Stomach (tissue), 9 donors: ENCODE data around the gene DDX54. TPM values are rescaled to one million over a fixed set of nuclear protein-coding genes. Genes with fewer than 3 reads are reported as not detected.

Experiments used
- DNase-seq, 2 donors: peaks; one replicate each; pipeline versions ENCODE4 v3.0.0 to v3.0.0-alpha.2; 2013 to 2019
- H3K27ac ChIP-seq, 5 donors: fragments of 200-600 bp in 4 of 5; sonication (generic) in 4 of 5; one replicate each; pipeline ENCODE4 v1.5.1; 2013 to 2019; ENCODE audit warnings: mild to moderate bottlenecking in 1 of 5, moderate library complexity in 1 of 5
- H3K27me3 ChIP-seq, 3 donors: fragments of 200-600 bp; sonication (generic); one replicate each; pipeline ENCODE4 v1.5.1; 2017 to 2019; ENCODE audit warnings: mixed run types in 1 of 3
- H3K36me3 ChIP-seq, 4 donors: fragments of 200-600 bp; sonication (generic); 1 replicate in 3 of 4; 2 replicates in 1 of 4; pipeline ENCODE4 v1.5.1; 2016 to 2019
- H3K4me1 ChIP-seq, 4 donors: fragments of 200-600 bp; sonication (generic); one replicate each; pipeline ENCODE4 v1.5.1; 2016 to 2019
- H3K4me3 ChIP-seq, 4 donors: fragments of 200-600 bp; sonication (generic) in 3 of 4; one replicate each; pipeline ENCODE4 v1.5.1; 2016 to 2019; ENCODE audit warnings: mild to moderate bottlenecking in 1 of 4
- H3K9me3 ChIP-seq, 4 donors: fragments of 200-600 bp; sonication (generic); one replicate each; pipeline ENCODE4 v1.5.1; 2016 to 2019
- EP300 ChIP-seq: sonication (generic); formaldehyde crosslinking; IDR thresholded peaks from one replicate; pipeline ENCODE4 v1.6.1; 2017; ENCODE audit warnings: antibody characterized with exemption
- POLR2A ChIP-seq, 4 donors: fragments of 450-650 bp; IDR thresholded peaks; one replicate each; pipeline ENCODE4 v1.6.1; 2016; ENCODE audit warnings: antibody characterized with exemption in 4 of 4, control low read depth in 2 of 4, mild to moderate bottlenecking in 1 of 4, moderate library complexity in 1 of 4
- POLR2AphosphoS5 ChIP-seq, 3 donors: sonication (generic); formaldehyde crosslinking; IDR thresholded peaks; one replicate each; pipeline ENCODE4 v1.6.1; 2016; ENCODE audit warnings: antibody characterized with exemption in 3 of 3
- WGBS, 5 donors: extraction: QIAGEN DNeasy Blood & Tissue Kit in 3 of 5; methylation state at CpG; one replicate each; pipeline versions ENCODE4 v1.1.5 to v1.1.7; 2013 to 2018; 5-methylcytosine and 5-hydroxymethylcytosine counted together
- intact Hi-C: fragments of 100-400 bp; cut with DNase I; formaldehyde crosslinking; loops from one replicate; pipeline ENCODE4 v1.15.1; 2023; ENCODE audit warnings: low total_unique reads
- polyA plus RNA-seq, 3 donors: library from polyadenylated mRNA; stranded (reverse); fragments of 200-250 nt; gene quantifications; one replicate each; pipeline ENCODE4 v1.2.3, GENCODE V29; 2013
- total RNA-seq, 5 donors: library from RNA; depleted of rRNA; stranded (reverse); fragments of >200 nt; gene quantifications; one replicate each; pipeline versions ENCODE4 v1.1.0 to v1.2.3, GENCODE V29; 2014 to 2016
- TF ChIP-seq, protein P1 (sequence below), 7 experiments: fragments of 450-650 bp in 4 of 7; fragments of 200-600 bp in 3 of 7; sonication (generic) in 3 of 7; IDR thresholded peaks; one replicate each; pipeline ENCODE4 v1.5.1; 2016 to 2019; ENCODE audit warnings: antibody characterized with exemption in 7 of 7, control low read depth in 2 of 7, mild to moderate bottlenecking in 1 of 7
- donor health status: healthy with polysubstance abuse.
- donor health status: Bipolar disorder and iron deficiency.
- donor health status: healthy.

DDX54 gene
- total and polyA plus RNA-seq, 8 donors, result 14.6 to 167 (median 37.9) TPM

DNA sequence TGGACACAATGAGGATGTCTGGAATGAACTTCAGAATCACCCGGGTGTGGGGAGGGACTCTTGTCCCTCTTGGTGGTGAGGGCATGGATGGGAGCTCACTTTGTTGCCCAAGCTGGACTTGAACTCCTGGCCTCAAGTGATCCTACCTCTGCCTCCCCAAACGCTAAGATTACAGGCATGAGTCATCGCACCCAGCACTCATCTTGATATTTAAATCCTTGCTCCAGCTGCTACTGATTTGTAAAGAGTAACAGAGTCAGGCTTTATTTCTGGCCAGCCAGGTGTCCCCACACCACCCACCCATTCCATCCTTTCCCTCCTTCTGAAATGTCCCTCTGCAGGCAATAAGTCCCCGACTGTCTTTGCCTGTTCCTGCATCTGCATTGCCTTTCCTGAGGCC, 4.9 kb downstream of the DDX54 start:
- DNase-seq, result no peak
- Histone ChIP-seq H3K27ac (no peak overlapping the region), H3K36me3 (peaks cover 51 to 73% (median 61%) of the 10 kb centered on the region in 4 donors), H3K9me3 (peaks cover 0 to 4% (median 0%) of the 10 kb centered on the region in 4 donors), H3K4me3 (no peak overlapping the region), H3K27me3 (no peaks in the 10 kb centered on the region), H3K4me1 (peaks cover 11 to 33% (median 15%) of the 10 kb centered on the region in 4 donors)
- intact Hi-C loops, result no loop called here
- WGBS, 5 donors, result 67 to 78% (median 70%) methylated on average over 4 of the region's 4 CpGs
- TF ChIP-seq, protein P1, sequence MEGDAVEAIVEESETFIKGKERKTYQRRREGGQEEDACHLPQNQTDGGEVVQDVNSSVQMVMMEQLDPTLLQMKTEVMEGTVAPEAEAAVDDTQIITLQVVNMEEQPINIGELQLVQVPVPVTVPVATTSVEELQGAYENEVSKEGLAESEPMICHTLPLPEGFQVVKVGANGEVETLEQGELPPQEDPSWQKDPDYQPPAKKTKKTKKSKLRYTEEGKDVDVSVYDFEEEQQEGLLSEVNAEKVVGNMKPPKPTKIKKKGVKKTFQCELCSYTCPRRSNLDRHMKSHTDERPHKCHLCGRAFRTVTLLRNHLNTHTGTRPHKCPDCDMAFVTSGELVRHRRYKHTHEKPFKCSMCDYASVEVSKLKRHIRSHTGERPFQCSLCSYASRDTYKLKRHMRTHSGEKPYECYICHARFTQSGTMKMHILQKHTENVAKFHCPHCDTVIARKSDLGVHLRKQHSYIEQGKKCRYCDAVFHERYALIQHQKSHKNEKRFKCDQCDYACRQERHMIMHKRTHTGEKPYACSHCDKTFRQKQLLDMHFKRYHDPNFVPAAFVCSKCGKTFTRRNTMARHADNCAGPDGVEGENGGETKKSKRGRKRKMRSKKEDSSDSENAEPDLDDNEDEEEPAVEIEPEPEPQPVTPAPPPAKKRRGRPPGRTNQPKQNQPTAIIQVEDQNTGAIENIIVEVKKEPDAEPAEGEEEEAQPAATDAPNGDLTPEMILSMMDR (IDR thresholded peaks at IDR 0.05), result no peak
- TF ChIP-seq POLR2AphosphoS5 (IDR thresholded peaks at IDR 0.05) (no peak), POLR2A (IDR thresholded peaks at IDR 0.05) (no peak), EP300 (no peak)

DNA sequence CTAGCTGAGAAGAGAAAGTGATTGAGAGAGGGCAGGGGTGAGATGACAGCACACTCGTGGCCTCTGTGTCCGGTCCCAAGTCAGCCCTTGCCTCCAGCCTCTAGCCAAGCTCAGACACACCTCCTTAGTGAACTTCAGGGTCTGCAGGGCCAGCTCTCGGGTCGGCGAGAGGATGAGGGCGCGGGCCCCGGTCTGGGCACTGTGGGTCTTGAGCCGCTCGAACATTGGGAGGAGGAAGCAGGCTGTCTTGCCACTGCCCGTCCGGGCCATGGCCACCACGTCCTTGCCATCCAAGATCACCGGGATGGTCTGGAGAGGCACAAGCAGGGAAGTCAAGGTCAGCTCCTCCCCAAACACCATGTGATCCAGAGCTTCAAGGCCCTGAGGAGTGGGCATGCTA, 6.3 kb downstream of the DDX54 start:
- 94 to 98% (median 95%) methylated on average over 10 to 14 of the region's 14 CpGs for WGBS, 5 donors
- Histone ChIP-seq H3K9me3 (peaks cover 0 to 4% (median 0%) of the 10 kb centered on the region in 4 donors), H3K36me3 (peaks cover 60 to 86% (median 74%) of the 10 kb centered on the region in 4 donors), H3K4me1 (peaks cover 5 to 27% (median 12%) of the 10 kb centered on the region in 4 donors), H3K27me3 (no peaks in the 10 kb centered on the region), H3K4me3 (no peak overlapping the region), H3K27ac (no peak overlapping the region)
- DNase-seq, result no peak
- intact Hi-C loops, result no loop called here
- TF ChIP-seq, protein P1 (IDR thresholded peaks at IDR 0.05), result no peak
- TF ChIP-seq POLR2AphosphoS5 (IDR thresholded peaks at IDR 0.05) (no peak), POLR2A (IDR thresholded peaks at IDR 0.05) (no peak), EP300 (no peak)

DNA sequence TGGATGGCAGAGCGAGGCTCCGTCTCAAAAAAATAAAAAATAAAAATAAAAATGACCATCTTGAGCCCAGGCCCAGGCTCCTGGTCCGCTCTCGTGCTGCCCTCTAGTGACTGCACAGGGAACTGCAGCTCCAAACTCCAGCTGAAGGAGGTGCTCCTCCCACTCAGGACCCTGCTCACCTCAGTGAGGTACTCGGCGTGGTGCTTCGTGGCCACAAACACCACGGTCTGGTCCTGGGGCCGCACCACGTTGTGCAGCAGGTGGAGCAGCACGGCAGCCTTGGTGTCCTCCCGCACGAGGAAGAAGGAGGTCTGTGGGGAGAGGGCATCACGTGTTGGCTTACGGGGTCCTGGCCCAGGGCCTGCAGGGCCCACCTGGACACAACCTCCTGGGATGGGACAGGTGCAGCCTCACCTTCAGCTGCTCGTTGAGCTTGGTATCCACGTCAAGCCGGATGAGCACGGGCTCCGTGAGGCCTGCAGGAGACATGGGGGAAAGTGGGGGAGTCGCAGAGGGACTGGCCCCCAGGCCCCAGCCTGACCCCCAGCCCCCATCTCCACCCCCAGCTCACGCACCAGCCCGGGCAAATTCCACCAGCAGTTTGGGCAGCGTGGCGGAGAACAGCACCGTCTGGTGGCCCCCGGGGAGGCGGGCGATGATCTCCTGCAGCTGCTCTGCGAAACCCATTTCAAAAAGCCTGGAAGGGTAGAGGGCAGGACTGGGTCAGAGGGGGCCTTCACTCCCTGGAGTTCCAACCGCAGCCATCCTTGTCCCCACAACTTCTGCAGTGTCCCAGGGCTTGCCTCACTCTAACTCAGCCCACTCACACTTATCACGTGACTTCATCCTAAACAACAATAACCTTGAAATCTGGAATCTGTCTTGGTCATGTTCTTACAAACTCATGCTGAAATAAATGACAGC, 10.6 kb downstream of the DDX54 start:
- Histone ChIP-seq H3K27me3 (no peaks in the 10 kb centered on the region), H3K4me3 (no peak overlapping the region), H3K27ac (no peak overlapping the region), H3K36me3 (peaks cover 90 to 100% (median 100%) of the 10 kb centered on the region in 4 donors), H3K4me1 (peaks cover 0 to 3% (median 0%) of the 10 kb centered on the region in 4 donors), H3K9me3 (peaks cover 0 to 4% (median 0%) of the 10 kb centered on the region in 4 donors)
- TF ChIP-seq EP300 (no peak), POLR2AphosphoS5 (IDR thresholded peaks at IDR 0.05) (no peak)
- TF ChIP-seq, protein P1 (IDR thresholded peaks at IDR 0.05), result peak in 5 of 7 experiments; percentile 89 to 99 (median 98)
- DNase-seq, result peak; percentile 79 to 87
- WGBS, 5 donors, result 53 to 63% (median 59%) methylated on average over 16 to 32 of the region's 32 CpGs
- intact Hi-C loops, result loop anchor here (5.0 kb wide), 1 partner anchor 127 kb away; no protein-coding TSS in a partner anchor

DNA sequence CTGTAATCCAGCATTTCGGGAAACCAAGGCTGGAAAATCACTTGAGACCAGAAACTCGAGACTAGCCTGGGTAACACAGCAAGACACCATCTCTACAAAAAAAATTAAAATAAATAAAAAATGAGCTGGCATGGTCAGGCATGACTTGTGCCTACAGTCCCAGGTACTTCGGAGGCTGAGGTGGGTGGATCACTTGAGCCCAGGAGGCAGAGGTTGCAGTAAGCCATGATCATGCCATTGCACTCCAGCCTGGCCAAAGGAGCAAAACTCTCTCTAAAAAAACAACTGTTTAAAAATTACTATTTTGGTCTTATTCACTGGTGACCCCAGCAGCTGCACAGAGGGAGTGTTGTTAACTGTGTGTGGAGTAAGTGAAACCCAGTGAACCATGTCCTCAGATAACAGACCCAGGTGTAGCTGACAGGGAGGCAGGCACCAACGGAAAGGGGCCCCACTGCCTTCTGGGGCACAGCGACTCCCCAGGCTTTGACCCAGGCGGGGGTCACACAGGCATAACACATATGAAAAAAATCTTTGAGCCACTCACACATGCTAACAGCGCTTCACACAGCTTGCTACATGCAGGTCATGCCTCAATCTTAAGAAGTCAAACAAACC, 12.1 kb downstream of the DDX54 start:
- intact Hi-C loops, result loop anchor here (5.0 kb wide), 1 partner anchor 126 kb away; no protein-coding TSS in a partner anchor

More for the DNA sequence above, 12.1 kb downstream of the DDX54 start:
- Histone ChIP-seq H3K27ac (no peak overlapping the region), H3K4me1 (peaks cover 0 to 3% (median 0%) of the 10 kb centered on the region in 4 donors), H3K4me3 (no peak overlapping the region), H3K27me3 (no peaks in the 10 kb centered on the region), H3K9me3 (peaks cover 0 to 4% (median 0%) of the 10 kb centered on the region in 4 donors), H3K36me3 (peaks cover 92 to 100% (median 100%) of the 10 kb centered on the region in 4 donors)
- WGBS, 5 donors, result 83 to 94% (median 91%) methylated on average over 7 of the region's 7 CpGs
- DNase-seq, result peak in 1 of 2 donors; percentile 26
- TF ChIP-seq, protein P1 (IDR thresholded peaks at IDR 0.05), result no peak
- TF ChIP-seq POLR2A (IDR thresholded peaks at IDR 0.05) (no peak), POLR2AphosphoS5 (IDR thresholded peaks at IDR 0.05) (no peak), EP300 (no peak)
